HepG2 (cell line): ENCODE data around the gene MXRA8. TPM values are rescaled to one million over a fixed set of nuclear protein-coding genes. Genes with fewer than 3 reads are reported as not detected.

Source experiments
- CBX1 ChIP-seq: IDR thresholded peaks from one replicate; pipeline ENCODE4 v1.6.1; 2016; ENCODE audit warnings: antibody characterized with exemption, low read depth
- DMTF1 ChIP-seq: sonication (generic); formaldehyde crosslinking; IDR thresholded peaks from 2 replicates; pipeline ENCODE4 v1.4.0; 2020; ENCODE audit warnings: mild to moderate bottlenecking, missing genetic modification reagents
- FOXA1 ChIP-seq, 2 experiments: fragments of 450-650 bp in 1 of 2; sonication (generic) in 1 of 2; formaldehyde crosslinking in 1 of 2; IDR thresholded peaks; 2 replicates each; pipeline versions ENCODE4 v1.4.0 to v1.6.1; 2016 to 2020; ENCODE audit warnings: missing genetic modification reagents in 1 of 2
- PBX2 ChIP-seq: IDR thresholded peaks from 2 replicates; pipeline ENCODE4 v1.6.1; 2016; ENCODE audit warnings: control low read depth
- PCBP1 ChIP-seq: fragments of 200-400 bp; formaldehyde crosslinking; IDR thresholded peaks from 2 replicates; pipeline ENCODE4 v1.6.1; 2017; ENCODE audit warnings: mild to moderate bottlenecking, low read depth, low read length, borderline replicate concordance
- TCF12 ChIP-seq, 2 experiments: fragments of 450-650 bp in 1 of 2; sonication (generic) in 1 of 2; formaldehyde crosslinking in 1 of 2; IDR thresholded peaks; 2 replicates each; pipeline versions ENCODE4 v1.6.1 to v1.8.0; 2017 to 2022; ENCODE audit warnings: antibody characterized with exemption in 1 of 2, mild to moderate bottlenecking in 1 of 2, missing genetic modification reagents in 1 of 2, moderate library complexity in 1 of 2
- TCF7 ChIP-seq: sonication (generic); IDR thresholded peaks from 2 replicates; pipeline ENCODE4 v1.6.1; 2016; ENCODE audit warnings: antibody characterized with exemption, low read depth
- TP53 ChIP-seq: sonication (generic); formaldehyde crosslinking; conservative IDR thresholded peaks from 2 replicates; pipeline ENCODE4 v1.4.0; 2020; ENCODE audit warnings: missing genetic modification reagents
- TRIM22 ChIP-seq: fragments of 450-650 bp; IDR thresholded peaks from 2 replicates; pipeline ENCODE4 v1.6.1; 2017
- ZNF280D ChIP-seq: sonication (generic); formaldehyde crosslinking; IDR thresholded peaks from 2 replicates; pipeline ENCODE4 v1.5.1; 2020; ENCODE audit warnings: mild to moderate bottlenecking, missing genetic modification reagents
- ZNF614 ChIP-seq: IDR thresholded peaks from 2 replicates; pipeline ENCODE4 v1.6.1; 2018; ENCODE audit warnings: missing biosample characterization, missing genetic modification reagents, inconsistent platforms, borderline replicate concordance
- ZNF687 ChIP-seq: sonication (generic); formaldehyde crosslinking; IDR thresholded peaks from 2 replicates; pipeline ENCODE4 v1.5.1; 2020; ENCODE audit warnings: mild to moderate bottlenecking, missing genetic modification reagents, moderate library complexity
- ZNF710 ChIP-seq: sonication (generic); formaldehyde crosslinking; IDR thresholded peaks from 2 replicates; pipeline ENCODE4 v1.5.0; 2020; ENCODE audit warnings: mild to moderate bottlenecking, missing genetic modification reagents, borderline replicate concordance
- ZNF720 ChIP-seq: sonication (generic); formaldehyde crosslinking; IDR thresholded peaks from 2 replicates; pipeline ENCODE4 v1.4.0; 2020; ENCODE audit warnings: missing genetic modification reagents
- polyA plus RNA-seq, 8 experiments: library from polyadenylated mRNA; depleted of rRNA in 3 of 8; stranded (reverse) in 7 of 8; unstranded in 1 of 8; fragments of >200 nt; fragmentation: Illumina TruSeq in 4 of 8; extraction: Trizol in 4 of 8; gene quantifications; 2 replicates each; pipeline versions ENCODE4 v1.2.1 to v1.2.3, GENCODE V29; 2011 to 2016; ENCODE audit warnings: low read depth in 4 of 8, missing spikeins in 1 of 8, mixed read lengths in 1 of 8; ENCODE audit not compliant: insufficient read depth in 1 of 8
- total RNA-seq, 5 experiments: library from RNA; depleted of rRNA; stranded (reverse); fragments of >200 nt; fragmentation: Illumina TruSeq; extraction: Trizol; gene quantifications; 2 replicates each; pipeline ENCODE4 v1.2.3, GENCODE V29; 2016; ENCODE audit warnings: low read depth in 1 of 5

Gene MXRA8
- total and polyA plus RNA-seq, 2 of the 13 experiments (the other 11 are each of a cell fraction or from before 2014, with no cell fraction given): 19.8 to 44.8 TPM

- TF ChIP-seq DMTF1 (CRISPR knock-in tag) (no peak), TP53 (CRISPR knock-in tag) (no peak), TRIM22 (no peak), FOXA1 (IDR thresholded peaks at IDR 0.05) (no peak), FOXA1 (CRISPR knock-in tag; IDR thresholded peaks at IDR 0.05) (peak; percentile 21; the same call in 1 of the 2 replicates), ZNF710 (CRISPR knock-in tag) (no peak), ZNF720 (CRISPR knock-in tag) (no peak), ZNF687 (CRISPR knock-in tag) (peak; percentile 87), PBX2 (CRISPR knock-in tag) (no peak), CBX1 (peak; percentile 46), ZNF280D (no peak), ZNF614 (CRISPR knock-in tag) (peak; percentile 10; the same call in 1 of the 2 replicates), PCBP1 (no peak), TCF12 (IDR thresholded peaks at IDR 0.05) (no peak), TCF12 (CRISPR knock-in tag; IDR thresholded peaks at IDR 0.05) (no peak), TCF7 (no peak)
These were observed 51.6 kb downstream of the MXRA8 start (continued) for GRCh38 chr1:1306661-1307260.
